Choroid plexus epithelial cell (primary cell): ENCODE measurements around the gene CHMP4B.

Experiments used
- DNase-seq: peaks from one replicate; pipeline ENCODE4 v3.0.0-alpha.2; 2010; ENCODE audit warnings: low read depth
- H3K4me3 ChIP-seq: 2 replicates; pipeline ENCODE4 v1.5.1; 2011; ENCODE audit warnings: low read depth, mild to moderate bottlenecking, control low read depth, low read length, moderate library complexity
- TF ChIP-seq, protein P1 (sequence below): conservative IDR thresholded peaks from 2 replicates; pipeline ENCODE4 v1.5.1; 2011; ENCODE audit warnings: low read depth, mild to moderate bottlenecking, control low read depth, inconsistent platforms, low read length, moderate library complexity

The CHMP4B gene

DNA sequence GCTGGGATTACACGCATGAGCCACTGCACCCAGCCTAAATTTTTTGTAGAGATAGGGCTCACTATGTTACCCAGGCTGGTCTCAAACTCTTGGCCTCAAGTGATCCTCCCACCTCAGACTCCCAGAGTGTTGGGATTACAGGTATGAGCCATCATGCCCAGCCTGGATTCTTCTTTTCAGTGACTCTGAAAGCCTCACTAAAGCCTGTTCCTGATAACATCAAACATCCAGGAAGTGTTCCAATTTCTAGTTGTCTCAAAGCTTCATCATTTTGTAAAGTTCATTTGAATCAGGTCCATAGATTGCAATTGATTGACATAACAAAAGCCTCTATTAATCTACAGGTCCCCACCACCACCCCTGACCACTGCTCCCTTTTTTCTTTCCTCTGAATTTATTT, 29.2 kb upstream of the CHMP4B start:
- TF ChIP-seq, protein P1, sequence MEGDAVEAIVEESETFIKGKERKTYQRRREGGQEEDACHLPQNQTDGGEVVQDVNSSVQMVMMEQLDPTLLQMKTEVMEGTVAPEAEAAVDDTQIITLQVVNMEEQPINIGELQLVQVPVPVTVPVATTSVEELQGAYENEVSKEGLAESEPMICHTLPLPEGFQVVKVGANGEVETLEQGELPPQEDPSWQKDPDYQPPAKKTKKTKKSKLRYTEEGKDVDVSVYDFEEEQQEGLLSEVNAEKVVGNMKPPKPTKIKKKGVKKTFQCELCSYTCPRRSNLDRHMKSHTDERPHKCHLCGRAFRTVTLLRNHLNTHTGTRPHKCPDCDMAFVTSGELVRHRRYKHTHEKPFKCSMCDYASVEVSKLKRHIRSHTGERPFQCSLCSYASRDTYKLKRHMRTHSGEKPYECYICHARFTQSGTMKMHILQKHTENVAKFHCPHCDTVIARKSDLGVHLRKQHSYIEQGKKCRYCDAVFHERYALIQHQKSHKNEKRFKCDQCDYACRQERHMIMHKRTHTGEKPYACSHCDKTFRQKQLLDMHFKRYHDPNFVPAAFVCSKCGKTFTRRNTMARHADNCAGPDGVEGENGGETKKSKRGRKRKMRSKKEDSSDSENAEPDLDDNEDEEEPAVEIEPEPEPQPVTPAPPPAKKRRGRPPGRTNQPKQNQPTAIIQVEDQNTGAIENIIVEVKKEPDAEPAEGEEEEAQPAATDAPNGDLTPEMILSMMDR: no peak
- no peak for DNase-seq
- no peak overlapping the region for H3K4me3 ChIP-seq

DNA sequence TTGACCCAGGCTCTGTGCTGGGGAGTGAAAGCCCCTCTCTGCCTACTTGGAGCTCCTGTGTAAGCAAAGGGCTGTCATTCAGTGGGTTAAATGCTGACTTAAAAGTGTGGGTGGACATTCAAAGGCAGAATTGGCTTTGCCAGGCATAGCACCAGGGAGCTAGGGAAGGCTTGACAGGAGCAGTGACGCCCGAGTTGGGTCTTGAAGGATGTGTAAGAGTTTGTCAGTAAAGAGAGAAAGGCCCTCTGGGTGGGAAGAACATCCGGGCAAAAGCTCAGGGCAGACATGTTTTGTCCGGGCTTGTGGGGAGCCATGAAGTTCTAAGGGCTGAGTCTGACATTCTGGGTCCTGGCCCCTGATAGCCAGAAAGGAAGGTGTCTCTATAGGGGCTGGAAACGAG, 27.9 kb upstream of the CHMP4B start:
- TF ChIP-seq, protein P1: no peak
- H3K4me3 ChIP-seq: no peak overlapping the region
- no peak for DNase-seq

DNA sequence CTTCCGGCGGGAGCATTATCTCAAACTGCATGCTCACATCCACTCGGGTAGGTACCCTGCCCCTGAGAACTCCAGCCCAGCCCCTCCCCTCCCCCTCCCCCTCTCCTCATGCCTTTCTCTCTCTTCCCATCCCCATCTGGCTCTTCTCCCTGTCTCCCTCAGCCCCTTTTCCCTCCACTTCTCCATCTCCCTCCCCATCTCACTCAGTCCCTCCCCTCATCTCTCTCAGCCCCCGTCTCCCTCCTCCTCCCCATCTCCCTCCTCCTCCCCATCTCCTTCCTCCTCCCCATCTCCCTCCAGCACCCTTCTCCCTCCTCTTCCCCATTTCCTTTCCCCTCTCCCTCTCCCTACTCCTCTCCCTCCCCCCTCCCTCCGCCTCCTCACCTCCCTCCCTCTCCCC, 27.3 kb upstream of the CHMP4B start:
- DNase-seq: no peak
- TF ChIP-seq, protein P1: no peak
- H3K4me3 ChIP-seq: no peak overlapping the region

GRCh38 chr20:33784225-33784624, 26.9 kb upstream of the CHMP4B start:
- DNase-seq: no peak
- H3K4me3 ChIP-seq: no peak overlapping the region
- TF ChIP-seq, protein P1: no peak

GRCh38 chr20:33785503-33785902, 25.6 kb upstream of the CHMP4B start:
- DNase-seq: no peak
- TF ChIP-seq, protein P1: no peak
- H3K4me3 ChIP-seq: no peak overlapping the region

DNA sequence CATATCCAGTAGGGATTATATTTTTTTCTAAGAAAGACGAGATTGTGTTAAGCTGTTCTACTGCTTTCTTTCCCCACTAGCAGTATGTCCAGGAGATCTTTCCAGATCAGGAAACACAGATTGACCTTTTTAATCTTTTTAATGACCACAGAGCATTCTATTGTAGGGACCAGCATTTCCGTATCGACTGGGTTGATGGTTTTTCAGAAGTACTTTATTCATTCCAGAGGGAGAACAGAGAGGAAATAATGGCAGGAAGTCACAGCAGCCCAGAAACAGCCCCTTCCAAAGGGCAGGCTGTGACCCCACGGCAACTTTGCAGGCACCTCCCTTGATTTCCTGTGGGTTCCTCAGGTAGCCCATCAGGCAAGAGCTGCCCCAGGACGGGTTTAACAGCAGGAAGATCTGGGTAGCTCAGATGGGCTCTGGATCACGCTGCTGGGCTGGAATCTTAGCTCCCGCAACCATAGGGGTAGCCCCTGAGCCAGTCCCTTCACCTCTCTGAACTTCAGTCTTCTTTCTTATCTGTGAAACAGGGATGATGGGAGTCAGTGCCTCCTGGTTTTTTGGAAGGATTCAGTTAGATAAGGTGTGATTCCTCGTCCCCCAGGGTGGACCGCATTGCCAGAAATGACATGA, 23.8 kb upstream of the CHMP4B start:
- TF ChIP-seq, protein P1: no peak
- H3K4me3 ChIP-seq: no peak overlapping the region
- no peak for DNase-seq

DNA sequence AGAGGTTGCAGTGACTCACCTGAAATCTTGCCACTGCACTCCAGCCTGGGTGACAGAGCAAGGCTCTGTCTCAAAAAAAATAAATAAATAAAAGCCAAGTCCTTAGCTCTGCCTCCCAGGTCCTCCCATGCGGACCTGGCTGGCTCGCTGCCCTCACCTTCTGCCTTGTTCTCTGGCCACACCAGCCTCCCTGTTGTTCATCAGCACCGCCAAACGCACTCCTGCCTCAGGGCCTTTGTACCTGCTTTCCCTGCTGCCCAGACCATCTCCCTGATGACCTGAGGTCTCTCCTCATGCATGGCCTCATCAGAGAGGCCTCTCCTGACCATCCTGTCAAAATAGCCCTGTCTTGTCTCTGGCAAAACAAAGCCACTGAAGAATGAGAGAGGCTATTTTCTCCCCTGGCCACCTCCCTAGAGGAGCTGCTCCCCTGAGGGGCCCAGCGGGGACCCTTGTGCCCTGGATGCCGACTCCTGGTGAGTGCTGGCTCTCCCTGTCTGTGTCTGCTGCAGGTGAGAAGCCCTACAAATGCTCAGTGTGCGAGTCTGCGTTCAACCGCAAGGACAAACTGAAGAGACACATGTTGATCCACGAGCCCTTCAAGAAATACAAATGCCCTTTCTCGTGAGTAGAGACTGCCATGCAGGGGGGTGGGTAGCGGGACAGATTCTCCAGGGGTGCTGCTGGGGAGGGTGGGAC, 22.6 kb upstream of the CHMP4B start:
- H3K4me3 ChIP-seq: no peak overlapping the region
- no peak for DNase-seq
- TF ChIP-seq, protein P1: no peak
